HG03039 (cell line): ENCODE measurements around the gene PTGR2.
"Not testable (repeated sequence)": the region's sequence is repeated elsewhere in the genome, so short reads cannot be mapped to it uniquely, and the experiment has no call there.

Experiments
- ATAC-seq: cut with Tn5 transposase; IDR thresholded peaks from one replicate; pipeline ENCODE4 v1.9.1; 2021; ENCODE audit warnings: mild to moderate bottlenecking, moderate library complexity; ENCODE audit not compliant: unreplicated experiment

PTGR2 gene

GRCh38 chr14:73829526-73830431, 21.9 kb upstream of the PTGR2 start:
- no peak for ATAC-seq

- no peak for ATAC-seq
Measured at GRCh38 chr14:73833034-73833433, 18.6 kb upstream of the PTGR2 start.

- ATAC-seq: no peak
Measured at GRCh38 chr14:73833530-73834260, 17.9 kb upstream of the PTGR2 start.

GRCh38 chr14:73834261-73834625, 17.4 kb upstream of the PTGR2 start:
- ATAC-seq: no peak

GRCh38 chr14:73838293-73839034, 13.2 kb upstream of the PTGR2 start:
- ATAC-seq: not testable (repeated sequence)

GRCh38 chr14:73842201-73842600, 9.4 kb upstream of the PTGR2 start:
- ATAC-seq: no peak

- no peak for ATAC-seq
Measured at GRCh38 chr14:73842851-73843250, 8.8 kb upstream of the PTGR2 start.

GRCh38 chr14:73843296-73843695, 8.3 kb upstream of the PTGR2 start:
- ATAC-seq: no peak

- ATAC-seq: no peak
Measured at GRCh38 chr14:73846947-73847346, 4.7 kb upstream of the PTGR2 start.

GRCh38 chr14:73851000-73851399, 631 bp upstream of the PTGR2 start:
- ATAC-seq: no peak

GRCh38 chr14:73859145-73859544, 7.5 kb downstream of the PTGR2 start:
- ATAC-seq: no peak

GRCh38 chr14:73861073-73861472, 9.4 kb downstream of the PTGR2 start:
- no peak for ATAC-seq

- ATAC-seq: no peak
Measured at GRCh38 chr14:73862480-73862879, 10.8 kb downstream of the PTGR2 start.

- ATAC-seq: no peak
Measured at GRCh38 chr14:73863209-73863608, 11.6 kb downstream of the PTGR2 start.

- ATAC-seq: no peak
Measured at GRCh38 chr14:73865534-73866113, 14.0 kb downstream of the PTGR2 start.

GRCh38 chr14:73869754-73870153, 18.1 kb downstream of the PTGR2 start:
- ATAC-seq: not testable (repeated sequence)

GRCh38 chr14:73870525-73871235, 19.0 kb downstream of the PTGR2 start:
- no peak for ATAC-seq

GRCh38 chr14:73873660-73874059, 22.0 kb downstream of the PTGR2 start:
- ATAC-seq: no peak

- ATAC-seq: no peak
Measured at GRCh38 chr14:73877790-73878189, 26.2 kb downstream of the PTGR2 start.

- no peak for ATAC-seq
Measured at GRCh38 chr14:73878436-73878835, 26.8 kb downstream of the PTGR2 start.
